GM19035 (cell line): Measurements from ENCODE around the gene SIAH3.
"Not testable (repeated sequence)": the region's sequence is repeated elsewhere in the genome, so short reads cannot be mapped to it uniquely, and the experiment has no call there.

ENCODE experiments used
- ATAC-seq: cut with Tn5 transposase; IDR thresholded peaks from one replicate; pipeline ENCODE4 v1.9.1; 2021; ENCODE audit not compliant: unreplicated experiment

SIAH3 gene, protein sequence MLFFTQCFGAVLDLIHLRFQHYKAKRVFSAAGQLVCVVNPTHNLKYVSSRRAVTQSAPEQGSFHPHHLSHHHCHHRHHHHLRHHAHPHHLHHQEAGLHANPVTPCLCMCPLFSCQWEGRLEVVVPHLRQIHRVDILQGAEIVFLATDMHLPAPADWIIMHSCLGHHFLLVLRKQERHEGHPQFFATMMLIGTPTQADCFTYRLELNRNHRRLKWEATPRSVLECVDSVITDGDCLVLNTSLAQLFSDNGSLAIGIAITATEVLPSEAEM

DNA sequence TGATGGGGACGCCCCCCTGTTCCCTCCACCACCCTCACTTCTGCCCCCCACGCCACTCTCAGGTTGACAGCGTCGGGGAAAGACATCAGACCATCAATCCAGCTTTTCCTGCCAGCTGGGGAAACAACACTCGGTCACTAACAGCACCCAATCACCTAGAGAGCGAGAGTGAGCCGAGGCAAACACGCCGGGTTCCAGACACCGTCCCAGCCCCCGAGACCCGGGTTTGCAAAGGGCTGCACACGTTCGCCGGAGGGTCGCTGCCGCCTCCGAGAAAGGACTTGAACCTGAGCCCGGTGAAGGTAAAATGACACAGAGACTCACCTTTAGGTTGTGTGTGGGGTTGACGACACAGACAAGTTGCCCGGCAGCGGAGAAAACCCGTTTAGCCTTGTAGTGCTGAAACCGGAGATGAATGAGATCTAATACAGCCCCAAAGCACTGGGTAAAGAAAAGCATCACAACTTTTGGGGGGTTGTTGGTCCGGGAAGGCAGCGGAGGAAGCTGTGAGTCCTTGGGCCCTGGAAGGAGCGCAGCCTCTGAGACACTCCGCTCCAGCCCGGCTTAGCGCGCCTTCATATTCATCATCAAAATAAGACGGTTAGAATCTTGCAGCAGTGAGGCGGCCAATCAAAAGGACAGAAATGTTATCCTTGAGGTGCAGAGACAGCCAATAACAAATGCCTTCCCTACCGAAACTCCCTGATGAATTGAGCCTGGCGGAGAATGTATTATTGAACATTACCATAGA, at the start of gene SIAH3:
Gene SIAH3 (minus strand): TSS at position 583 of the 751 bp plus-strand sequence. CDS start 124 bp downstream, at position 459.
- ATAC-seq: no peak

DNA sequence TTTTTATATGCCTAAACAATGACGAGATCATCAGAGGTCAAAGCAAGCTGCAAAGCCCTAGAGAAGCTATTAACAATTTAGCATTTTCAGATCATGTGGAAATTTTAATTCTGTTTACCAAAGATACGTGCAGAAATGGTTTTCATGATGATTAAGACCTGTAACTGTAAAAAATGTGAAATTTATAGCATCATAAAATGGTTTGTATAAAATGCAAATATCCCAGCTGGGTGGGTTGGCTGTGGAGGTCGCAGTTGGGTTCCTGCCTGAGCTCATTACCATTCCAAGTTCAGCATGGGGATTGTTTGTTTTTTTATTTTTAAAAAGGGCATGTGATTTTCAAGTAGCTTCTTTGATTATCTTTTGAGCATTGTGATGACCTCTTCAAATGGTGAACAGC, 47.9 kb upstream of the SIAH3 start:
- ATAC-seq: no peak

DNA sequence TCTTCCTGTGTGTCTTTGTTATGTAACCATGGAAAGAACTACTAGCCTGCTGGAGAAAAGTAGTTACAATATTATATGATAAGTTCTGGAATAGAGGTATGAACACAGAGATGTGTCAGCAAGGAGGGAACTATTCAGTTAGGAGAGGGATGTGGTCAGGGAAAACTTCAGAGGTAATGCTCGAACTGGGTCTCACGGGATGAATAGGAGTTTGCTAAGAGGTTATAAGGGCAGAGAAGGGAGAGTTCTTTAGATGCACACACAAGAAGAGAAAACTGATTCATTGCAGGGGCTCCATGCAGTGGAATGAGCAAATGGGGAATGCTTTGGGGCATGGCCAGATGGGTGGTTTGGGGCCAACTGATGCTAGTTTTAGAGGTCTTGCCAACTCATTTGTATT, 46.0 kb upstream of the SIAH3 start:
- ATAC-seq: no peak

DNA sequence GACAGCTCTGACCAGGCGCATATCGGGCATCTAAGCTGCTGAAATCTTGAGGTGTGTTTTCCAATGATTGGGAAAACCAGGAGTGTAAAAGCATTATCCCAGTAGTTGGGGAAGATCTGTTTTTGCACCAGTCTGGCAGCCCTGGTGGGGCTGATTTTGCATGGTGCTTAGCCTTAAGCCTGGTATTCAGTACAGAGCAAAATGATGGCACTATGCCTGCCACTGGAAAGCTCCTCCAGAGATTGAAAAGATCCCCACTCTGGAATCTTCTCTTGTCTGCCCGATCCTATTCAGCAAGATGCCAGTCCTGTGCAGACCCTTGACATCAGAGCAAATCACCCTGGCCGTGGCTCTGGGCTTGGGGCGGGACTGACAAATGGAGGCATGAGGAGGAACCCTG, 44.7 kb upstream of the SIAH3 start:
- no peak for ATAC-seq

DNA sequence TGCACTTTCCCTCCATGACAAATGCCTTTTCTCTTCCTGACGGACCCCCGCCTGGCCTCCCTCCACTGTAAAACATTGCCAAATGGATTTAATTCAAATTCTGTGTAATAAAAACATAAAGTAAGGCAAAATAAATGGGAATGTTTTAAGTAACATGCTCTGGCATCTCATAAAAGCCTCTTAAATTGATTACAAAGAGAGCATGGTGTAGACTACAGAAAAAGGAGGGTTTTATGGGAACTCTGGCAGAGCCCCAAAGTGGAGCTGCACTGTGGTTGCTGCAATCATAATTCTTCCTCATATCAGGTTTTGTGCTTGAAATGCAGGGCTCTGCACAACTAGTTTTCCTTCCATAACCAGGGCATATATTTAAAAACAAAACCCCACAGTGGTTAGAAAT, 44.3 kb upstream of the SIAH3 start:
- no peak for ATAC-seq

DNA sequence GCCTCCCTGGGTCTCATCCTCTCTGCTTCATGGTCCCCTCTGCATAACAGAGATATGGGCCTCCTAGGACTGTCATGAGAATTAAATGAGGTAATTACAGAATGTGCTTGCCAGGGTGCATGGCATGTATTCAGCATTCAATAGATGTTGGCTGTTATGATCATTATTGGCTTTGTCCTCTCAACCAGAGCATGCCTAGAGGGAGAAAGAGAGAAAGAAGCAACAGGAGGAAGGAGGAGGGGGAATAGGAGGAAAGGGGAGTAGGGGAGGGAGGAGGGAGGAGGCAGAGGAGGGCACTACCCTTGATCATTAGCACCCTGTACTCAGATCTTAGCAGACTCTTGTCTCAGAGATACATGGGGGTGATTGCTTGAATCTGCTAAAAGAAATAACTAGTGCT, 41.0 kb upstream of the SIAH3 start:
- ATAC-seq: no peak

DNA sequence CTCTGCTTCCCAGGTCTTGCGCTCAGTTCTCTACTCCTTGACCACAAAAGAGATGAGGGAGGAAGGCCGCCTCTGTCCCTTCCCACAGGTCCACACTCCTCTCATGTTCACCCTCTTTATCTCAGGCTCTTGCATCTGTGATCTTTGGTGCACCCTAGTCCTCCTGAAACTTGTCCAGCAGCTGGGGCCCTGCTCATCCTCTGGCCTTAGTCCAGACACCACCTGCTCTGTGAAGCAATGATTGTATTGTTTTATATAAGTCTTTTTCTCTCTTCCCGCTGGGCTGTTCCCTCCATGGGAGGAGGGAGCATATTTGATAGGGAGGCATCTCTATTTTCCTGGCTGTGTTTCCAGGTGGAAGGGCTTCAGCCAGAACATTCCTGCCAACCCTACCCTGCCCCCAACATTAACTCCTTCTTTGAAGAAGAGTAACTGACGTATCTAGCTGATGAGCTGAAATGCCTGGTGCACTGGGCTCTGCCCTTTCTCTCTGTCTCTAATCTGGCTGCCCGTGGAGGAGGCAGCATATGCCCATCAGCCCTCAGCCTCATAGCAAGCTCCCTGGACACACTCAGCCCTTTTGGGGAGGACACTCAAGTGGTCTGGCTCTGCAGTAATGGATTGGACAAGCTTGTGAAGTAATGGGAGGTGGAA, 38.2 kb upstream of the SIAH3 start:
- ATAC-seq: no peak

DNA sequence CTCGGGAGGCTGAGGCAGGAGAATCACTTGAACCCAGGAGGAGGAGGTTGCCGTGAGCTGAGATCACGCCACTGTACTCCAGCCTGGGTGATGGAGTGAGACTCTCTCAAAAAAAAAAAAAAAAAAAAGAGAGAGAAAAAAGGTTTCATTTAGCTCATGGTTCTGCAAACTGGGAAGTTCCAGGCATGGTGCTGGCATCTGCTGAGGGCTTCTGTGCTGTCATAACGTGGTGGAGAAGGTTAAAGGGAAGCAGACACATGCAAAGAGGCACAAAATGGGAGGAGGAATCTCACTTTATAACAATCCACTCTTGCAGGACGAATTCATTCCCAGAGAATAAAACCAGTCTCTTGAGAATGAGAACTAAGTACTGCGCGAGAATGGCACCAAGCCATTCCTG, 34.9 kb upstream of the SIAH3 start:
- ATAC-seq: no peak

DNA sequence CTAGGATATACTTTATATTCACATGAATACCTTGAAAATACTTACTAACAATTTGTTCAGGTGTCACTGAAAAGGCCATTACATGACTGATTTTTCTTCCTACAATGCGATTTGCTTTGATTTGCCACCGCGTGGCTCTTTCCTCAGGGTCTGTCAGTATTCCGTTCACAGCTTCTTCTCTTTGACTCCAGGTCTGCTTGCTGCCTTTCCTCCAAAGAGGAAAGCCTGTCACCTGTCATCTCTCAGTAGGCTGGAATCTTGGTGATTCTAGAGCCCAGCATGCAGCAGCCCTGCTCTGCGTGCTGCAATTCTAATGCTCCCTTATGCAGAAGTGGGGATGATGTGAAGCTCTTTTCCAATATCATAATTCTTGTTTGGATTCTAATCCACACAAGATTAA, 33.6 kb upstream of the SIAH3 start:
- ATAC-seq: no peak

DNA sequence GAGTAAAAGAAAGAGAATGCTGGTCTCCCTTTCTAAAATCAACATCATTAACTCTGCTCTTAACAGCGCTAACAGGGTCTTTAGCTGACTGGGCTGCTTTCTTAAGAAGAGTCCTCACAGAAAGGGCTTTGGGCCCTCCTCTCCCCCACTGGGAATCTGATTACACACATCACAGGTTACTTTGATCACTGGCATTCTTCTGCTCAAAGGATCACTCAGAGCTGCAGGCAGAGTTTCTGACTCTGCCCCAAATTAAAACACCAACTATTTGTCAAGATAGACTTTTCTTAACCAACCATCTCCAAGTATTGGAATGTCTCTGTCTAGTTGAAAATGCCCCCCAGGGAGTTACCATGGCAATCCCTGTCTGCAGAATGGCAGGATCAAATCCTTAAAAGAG, 31.1 kb upstream of the SIAH3 start:
- no peak for ATAC-seq

DNA sequence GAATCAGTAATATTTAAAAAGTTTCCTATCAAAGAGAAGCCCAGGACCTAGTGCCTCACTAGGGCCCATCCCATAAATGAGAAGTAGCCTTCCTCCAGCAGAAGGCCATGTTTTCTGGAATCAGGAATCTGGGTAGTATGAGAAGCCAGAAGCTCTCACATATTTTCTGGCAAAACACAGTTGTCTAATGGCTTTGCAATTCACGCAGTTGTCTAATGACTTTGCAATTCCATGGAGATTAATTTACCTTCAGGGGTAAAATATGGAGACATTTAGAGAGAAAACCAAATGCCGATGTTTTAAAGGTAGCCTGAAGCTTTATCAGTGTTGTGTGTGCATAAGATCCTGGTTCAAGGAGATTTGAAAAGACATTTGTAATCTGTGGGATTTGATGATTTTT, 29.8 kb upstream of the SIAH3 start:
- ATAC-seq: no peak

DNA sequence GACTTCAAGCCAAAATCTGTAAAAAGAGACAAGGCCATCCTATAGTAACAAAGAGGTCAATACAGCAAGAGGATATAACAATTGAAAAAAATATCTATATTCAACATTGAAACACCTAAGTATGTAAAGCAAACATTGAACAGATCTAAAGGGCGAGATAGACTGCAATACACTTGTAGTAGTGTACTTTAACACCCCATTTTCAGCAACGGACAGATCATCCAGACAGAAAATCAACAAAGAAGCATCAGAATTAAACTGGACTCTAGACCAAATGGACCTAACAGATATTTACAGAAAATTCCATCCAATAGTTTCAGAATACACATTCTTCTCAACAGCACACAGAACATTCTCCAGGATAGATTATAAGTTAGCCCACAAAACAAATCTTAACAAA, 28.7 kb upstream of the SIAH3 start:
- ATAC-seq: no peak

DNA sequence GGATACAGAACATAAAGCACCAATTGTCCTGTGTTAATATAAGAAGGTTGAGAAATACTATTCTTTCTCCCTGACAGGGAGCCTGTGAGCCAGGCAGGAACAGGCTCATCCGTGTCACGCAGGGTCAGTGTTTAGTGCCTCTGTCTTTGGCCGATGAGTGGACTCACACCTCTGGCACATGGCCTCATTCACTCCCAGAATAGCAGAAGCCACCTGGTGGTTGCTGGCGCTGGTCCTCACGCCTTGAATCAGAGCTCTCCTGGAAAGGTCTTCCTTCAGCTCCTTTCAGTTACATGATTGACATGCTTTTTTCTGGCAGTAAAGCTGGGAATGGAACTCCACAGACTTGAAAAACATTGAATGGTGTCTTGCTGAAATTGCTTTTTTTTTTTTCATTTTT, 28.1 kb upstream of the SIAH3 start:
- no peak for ATAC-seq

DNA sequence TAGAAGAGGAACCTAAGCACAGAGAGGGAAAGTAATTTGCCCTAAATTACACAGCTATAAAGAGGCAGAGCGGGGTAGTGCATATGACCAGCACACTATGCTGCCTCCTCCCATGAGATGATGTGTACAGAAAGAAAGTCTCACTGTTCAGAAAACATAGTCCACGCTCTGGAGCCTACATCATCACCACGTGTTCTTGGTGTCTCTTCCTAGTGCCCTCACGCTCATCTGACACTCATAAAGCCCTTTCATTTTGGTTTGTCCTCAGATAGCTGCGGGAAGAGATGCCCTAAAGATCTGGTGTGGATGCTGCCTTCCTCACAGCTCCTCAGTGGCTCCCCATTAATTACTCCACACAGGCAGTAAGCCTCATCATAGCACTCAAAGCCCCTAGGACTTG, 27.4 kb upstream of the SIAH3 start:
- no peak for ATAC-seq

DNA sequence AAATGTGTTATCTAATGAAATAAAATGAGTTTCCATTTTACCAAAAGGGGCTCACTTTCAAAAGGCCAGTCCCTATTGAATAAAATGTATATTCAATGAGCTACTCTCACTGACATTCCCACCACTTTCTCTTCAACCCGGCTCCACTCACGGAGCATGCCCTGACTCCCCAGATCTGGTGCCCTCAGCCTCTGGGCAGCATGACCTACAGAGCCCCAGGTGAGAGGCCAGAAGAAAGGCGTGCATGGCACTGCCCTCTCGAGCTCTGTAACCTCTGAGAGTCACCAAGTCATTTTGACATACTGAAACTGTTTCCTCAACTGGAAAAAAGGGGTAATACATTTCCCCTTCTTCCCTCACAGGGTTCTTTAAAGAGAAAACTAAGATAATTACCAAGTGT, 25.2 kb upstream of the SIAH3 start:
- ATAC-seq: no peak

DNA sequence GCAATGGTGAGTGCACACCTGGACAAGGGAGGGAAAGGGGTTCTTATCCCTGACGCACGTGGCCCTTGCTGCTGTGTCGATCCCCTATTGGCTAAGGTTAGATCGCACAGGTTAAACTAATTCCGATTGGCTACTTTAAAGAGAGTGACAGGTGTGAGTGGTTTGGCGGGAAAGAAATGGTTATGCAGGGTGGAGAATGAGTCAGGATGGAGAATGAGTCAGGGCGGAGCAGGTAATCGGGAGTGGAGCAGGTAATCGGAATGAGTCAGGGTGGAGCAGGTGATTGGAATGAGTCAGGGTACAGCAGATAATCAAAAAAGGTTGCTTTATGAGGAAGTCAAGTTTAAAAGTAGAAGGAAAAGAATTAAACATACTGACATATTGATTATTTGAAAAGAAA, 24.4 kb upstream of the SIAH3 start:
- ATAC-seq: no peak

DNA sequence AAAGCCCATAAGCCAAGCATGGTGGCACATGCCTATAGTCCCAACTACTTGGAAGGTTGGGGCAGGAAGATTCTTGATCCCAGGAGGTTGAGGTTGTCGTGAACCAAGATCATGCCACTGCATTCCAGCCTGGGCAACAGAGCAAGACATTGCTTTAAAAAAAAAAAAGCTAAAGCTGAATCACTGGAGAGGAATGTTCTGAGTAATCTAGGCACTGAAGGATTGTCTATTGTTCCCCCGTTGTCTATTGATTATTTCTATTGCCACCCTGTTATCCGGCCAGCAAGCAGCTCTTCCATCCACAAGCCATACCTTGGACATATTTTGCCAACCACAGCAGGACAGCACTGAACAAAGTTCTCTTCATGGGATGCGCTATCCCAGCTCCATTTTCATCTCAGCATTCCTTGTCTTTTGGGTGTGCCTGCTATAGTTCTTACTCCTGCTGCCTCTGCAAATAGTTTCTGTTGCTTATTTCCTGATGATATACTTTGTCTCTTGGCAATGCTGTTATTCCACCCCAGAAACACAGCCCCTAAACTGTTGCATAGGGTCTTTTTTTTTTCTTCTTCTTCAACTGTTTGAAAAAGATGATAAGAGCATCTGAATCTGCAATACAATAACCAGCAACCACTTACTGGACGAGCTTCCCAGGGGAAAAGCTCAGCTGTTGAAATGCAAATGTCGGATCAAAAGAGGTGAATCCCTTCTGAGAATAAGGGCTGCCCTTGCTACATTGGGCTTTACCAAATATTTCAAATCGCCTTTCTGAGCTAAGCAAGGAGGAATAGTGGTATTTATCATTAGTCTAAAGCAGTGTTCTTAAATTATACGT, 22.2 kb upstream of the SIAH3 start:
- ATAC-seq: no peak

DNA sequence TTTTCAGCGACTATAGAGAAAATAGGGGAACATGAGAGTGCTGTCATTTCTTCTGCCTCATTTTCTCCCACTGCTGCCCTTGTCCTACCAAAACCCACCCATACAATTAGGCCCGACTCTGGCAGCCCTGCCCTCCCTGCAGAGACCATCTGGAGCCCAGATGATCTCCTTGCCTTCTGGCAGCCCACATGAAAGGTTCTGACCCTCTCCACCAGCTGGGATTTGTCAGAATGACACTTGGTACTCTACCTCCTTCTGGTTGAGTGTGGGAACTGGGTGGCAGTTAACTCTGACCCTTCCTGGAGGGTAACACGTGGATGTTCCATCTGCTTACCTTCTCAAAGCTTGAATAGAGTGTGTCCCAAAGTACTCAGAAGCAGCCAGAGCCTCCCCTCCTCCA, 21.0 kb upstream of the SIAH3 start:
- ATAC-seq: no peak

DNA sequence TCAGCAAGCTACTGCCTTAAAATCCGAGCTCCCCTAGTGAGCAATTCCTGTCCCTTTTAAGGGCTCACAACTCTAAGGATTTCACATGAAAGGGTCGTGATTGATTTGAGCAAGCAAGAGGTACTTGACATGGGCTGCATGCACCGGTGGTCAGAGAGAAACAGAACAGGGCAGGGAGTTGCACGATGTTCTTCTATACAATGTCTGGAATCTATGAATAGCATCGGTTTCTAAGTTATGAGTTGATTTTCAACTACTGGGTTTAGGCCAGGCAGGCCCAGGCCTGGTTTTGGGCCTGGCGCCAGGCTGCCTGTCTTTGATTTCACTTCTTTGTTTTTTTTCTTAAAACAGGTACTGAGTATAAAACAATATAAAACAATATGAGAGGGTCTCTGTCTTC, 19.6 kb upstream of the SIAH3 start:
- ATAC-seq: not testable (repeated sequence)

DNA sequence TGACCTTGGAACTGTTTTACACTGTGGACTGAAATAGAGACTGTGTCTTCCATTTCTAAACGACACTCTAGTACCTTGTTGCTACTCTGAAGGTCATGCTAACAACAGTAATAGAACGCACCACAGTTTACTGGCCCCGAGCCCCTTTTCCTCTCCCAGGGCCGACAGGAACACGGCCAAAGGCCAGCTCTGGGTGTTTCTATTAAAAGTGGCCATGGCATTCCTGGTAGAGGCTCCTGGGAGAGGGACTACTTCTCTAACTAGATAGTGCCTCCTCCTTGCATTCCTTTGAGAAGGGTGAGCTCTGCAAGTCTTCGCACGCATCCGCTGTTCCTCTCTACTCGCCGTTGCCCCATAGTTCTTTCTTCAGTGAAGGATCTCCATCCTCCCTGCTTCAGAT, 18.7 kb upstream of the SIAH3 start:
- no peak for ATAC-seq

DNA sequence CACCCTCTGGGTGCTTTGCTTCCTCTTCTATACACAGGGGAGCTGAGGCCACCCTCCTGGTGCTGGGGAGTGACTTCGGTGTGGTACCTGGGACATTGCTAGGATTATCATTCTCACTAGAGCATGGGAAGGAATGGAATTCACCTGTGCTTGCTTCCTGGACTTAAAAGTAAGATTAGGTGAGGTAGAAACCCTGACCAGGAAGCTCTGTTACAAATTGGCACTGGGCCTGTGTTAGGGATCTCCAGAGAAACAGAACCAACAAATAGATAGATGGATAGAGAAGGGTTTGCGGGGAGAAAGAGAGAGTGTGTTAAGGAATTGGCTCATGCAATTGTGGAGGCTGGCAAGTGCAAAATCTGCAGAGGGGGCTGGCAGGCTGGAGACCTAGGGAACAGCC, 13.9 kb upstream of the SIAH3 start:
- ATAC-seq: no peak
